ENCODE data around the gene CACUL1. TPM values are rescaled to one million over a fixed set of nuclear protein-coding genes. Genes with fewer than 3 reads are reported as not detected.
"Not testable (repeated sequence)": the region's sequence is repeated elsewhere in the genome, so short reads cannot be mapped to it uniquely, and the experiment has no call there.

The CACUL1 gene
- total RNA-seq, 1 experiment from 2014 or later: 62.5 TPM

- H3K27me3 ChIP-seq (ENCODE audit: insufficient read depth, low read depth): no peaks in the 10 kb centered on the region
- intact Hi-C loops (cut with micrococcal nuclease; ENCODE audit: unreplicated experiment): no loop called here
- H3K4me3 ChIP-seq: no peak overlapping the region
- no peaks in the 10 kb centered on the region for H4K20me1 ChIP-seq (ENCODE audit: insufficient read depth)
- no peaks in the 10 kb centered on the region for H3K9me2 ChIP-seq (ENCODE audit: insufficient read depth)
- H3K9me3 ChIP-seq (ENCODE audit: insufficient read depth, low read depth): no peaks in the 10 kb centered on the region
- no peak overlapping the region for H3K27ac ChIP-seq
- H2AFZ ChIP-seq: no peak overlapping the region
- no peaks in the 10 kb centered on the region for H3K79me2 ChIP-seq (ENCODE audit: low read depth)
- ChIA-PET CTCF (no interaction called here), POLR2A (ENCODE audit: unreplicated experiment) (no interaction called here)
- TF ChIP-seq CTCF (conservative IDR thresholded peaks at IDR 0.05): no peak
- no peak for TF ChIP-seq EZH2 (IDR thresholded peaks at IDR 0.05; ENCODE audit: low read depth)
- no peaks in the 10 kb centered on the region for H3K36me3 ChIP-seq (ENCODE audit: low read depth)
- no peaks in the 10 kb centered on the region for H3K4me1 ChIP-seq (replicated peaks; ENCODE audit: insufficient read depth)
- no peak for DNase-seq
- no TSS peak for BruUV-seq (replicated peaks)
- H3K4me2 ChIP-seq: no peak overlapping the region
- no peaks in the 10 kb centered on the region for H3F3A ChIP-seq (ENCODE audit: insufficient read depth, low read depth)
Observed at GRCh38 chr10:118785551-118785950, 30.8 kb upstream of the CACUL1 start.

DNA sequence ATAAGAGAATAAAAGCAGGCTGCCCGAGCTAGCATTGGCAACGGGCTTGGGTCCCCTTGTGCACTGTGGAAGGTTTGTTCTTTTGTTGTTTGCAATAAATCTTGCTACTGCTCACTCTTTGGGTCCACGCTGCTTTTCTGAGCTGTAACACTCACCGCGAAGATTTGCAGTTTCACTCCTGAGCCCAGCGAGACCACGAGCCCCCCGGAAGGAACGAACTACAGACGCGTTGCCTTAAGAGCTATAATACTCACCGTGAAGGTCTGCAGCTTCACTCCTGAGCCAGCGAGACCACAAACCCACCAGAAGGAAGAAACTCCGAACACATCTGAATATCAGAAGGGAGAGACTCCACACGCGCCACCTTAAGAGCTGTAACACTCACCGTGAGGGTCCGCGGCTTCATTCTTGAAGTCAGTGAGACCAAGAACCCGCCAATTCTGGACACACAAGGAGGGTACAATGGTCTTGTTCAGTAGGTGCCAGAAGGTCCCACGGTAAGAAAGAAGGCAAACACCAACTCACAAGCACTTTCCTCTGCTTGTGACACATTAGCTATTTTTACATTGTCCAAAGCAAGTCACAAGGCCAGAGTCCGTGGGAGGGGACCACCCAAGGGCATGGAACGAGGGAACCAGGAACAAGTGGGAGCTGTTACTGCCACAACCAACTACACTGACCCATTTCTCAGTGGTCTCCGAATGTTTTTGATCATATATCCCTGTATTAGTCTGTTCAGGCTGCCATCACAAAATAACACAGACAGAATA lies 29.2 kb upstream of the CACUL1 start:
- no peaks in the 10 kb centered on the region for H3K9me2 ChIP-seq (ENCODE audit: insufficient read depth)

GRCh38 chr10:118782916-118783465 lies 28.2 kb upstream of the CACUL1 start:
- DNase-seq; H3K36me3 ChIP-seq (ENCODE audit: low read depth); H4K20me1 ChIP-seq (ENCODE audit: insufficient read depth); CTCF ChIA-PET; BruUV-seq (replicated peaks); H3K79me2 ChIP-seq (ENCODE audit: low read depth); H3K4me3 ChIP-seq; H3K4me1 ChIP-seq (replicated peaks; ENCODE audit: insufficient read depth); H2AFZ ChIP-seq; H3F3A ChIP-seq (ENCODE audit: insufficient read depth, low read depth); H3K27ac ChIP-seq; H3K9me3 ChIP-seq (ENCODE audit: insufficient read depth, low read depth); H3K4me2 ChIP-seq; H3K27me3 ChIP-seq (ENCODE audit: insufficient read depth, low read depth); intact Hi-C loops (cut with micrococcal nuclease; ENCODE audit: unreplicated experiment); POLR2A ChIA-PET (ENCODE audit: unreplicated experiment); H3K9me2 ChIP-seq (ENCODE audit: insufficient read depth): not testable (repeated sequence)

More for the DNA sequence above, 29.2 kb upstream of the CACUL1 start:
- ChIA-PET POLR2A (ENCODE audit: unreplicated experiment) (no interaction called here), CTCF (interaction anchor here (0.6 kb wide), 1 partner anchor 14 kb away, joined by 15 read pairs; no protein-coding TSS in a partner anchor)
- Histone ChIP-seq H3K27ac (no peak overlapping the region), H3K27me3 (ENCODE audit: insufficient read depth, low read depth) (no peaks in the 10 kb centered on the region), H3K9me3 (ENCODE audit: insufficient read depth, low read depth) (no peaks in the 10 kb centered on the region), H3K4me2 (no peak overlapping the region), H3K4me3 (no peak overlapping the region), H3F3A (ENCODE audit: insufficient read depth, low read depth) (no peaks in the 10 kb centered on the region), H2AFZ (no peak overlapping the region), H3K79me2 (ENCODE audit: low read depth) (no peaks in the 10 kb centered on the region), H4K20me1 (ENCODE audit: insufficient read depth) (no peaks in the 10 kb centered on the region), H3K36me3 (ENCODE audit: low read depth) (no peaks in the 10 kb centered on the region), H3K4me1 (replicated peaks; ENCODE audit: insufficient read depth) (no peaks in the 10 kb centered on the region)
- intact Hi-C loops (cut with micrococcal nuclease; ENCODE audit: unreplicated experiment): no loop called here
- DNase-seq: no peak
- no TSS peak for BruUV-seq (replicated peaks)
- TF ChIP-seq CTCF (conservative IDR thresholded peaks at IDR 0.05): no peak
- no peak for TF ChIP-seq EZH2 (IDR thresholded peaks at IDR 0.05; ENCODE audit: low read depth)

Data from PC-9 (cell line).